ENCODE results near the gene TPX2. TPM values are rescaled to one million over a fixed set of nuclear protein-coding genes. Genes with fewer than 3 reads are reported as not detected.
A peak's percentile ranks its signal among the peaks of the same experiment; 100 is the strongest.

The TPX2 gene
- total and polyA plus RNA-seq, 2 donors (not counting 3 experiments of a cell fraction or from before 2014, with no cell fraction given): 24.8 to 114 TPM

DNA sequence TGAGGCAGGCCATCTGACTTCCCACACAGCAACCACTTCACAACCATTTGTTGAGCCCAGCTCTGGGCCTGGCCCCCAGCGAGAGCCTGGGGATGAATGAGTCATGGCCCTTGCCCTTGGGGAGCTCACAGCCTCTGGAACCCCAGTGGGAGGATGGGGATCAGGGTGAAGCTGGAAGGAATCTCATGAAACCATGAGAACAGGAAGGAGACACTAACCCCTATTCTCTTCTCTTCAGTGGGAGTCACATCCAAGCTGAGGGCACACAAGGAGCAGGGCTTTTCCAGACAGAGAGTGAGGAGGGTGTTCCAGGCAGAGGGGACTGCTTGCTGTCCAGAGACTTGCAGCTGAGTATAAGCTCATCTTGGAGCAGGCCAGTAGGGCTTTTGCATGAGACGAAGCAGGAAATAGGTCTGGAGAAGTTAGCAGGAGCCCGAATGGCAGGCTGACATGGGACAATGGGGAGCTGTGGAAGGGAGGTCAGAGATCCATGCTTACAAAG lies 98.9 kb downstream of the TPX2 start:
- Histone ChIP-seq H3K27ac (ENCODE audit: insufficient read depth, low read depth, low read length) (peak overlapping the region; percentile 57), H3K4me1 (ENCODE audit: control insufficient read depth, extremely low read depth, insufficient read depth, low read length) (peaks cover 53% of the 10 kb centered on the region), H3K9ac (replicated peaks; ENCODE audit: extremely low read depth, insufficient read depth, low read length) (no peak overlapping the region), H3K9me1 (replicated peaks; ENCODE audit: control insufficient read depth, extremely low read depth, insufficient read depth, low read length) (no peaks in the 10 kb centered on the region), H3K9me3 (replicated peaks; ENCODE audit: control insufficient read depth, insufficient read depth, low read length) (no peaks in the 10 kb centered on the region), H2AFZ (ENCODE audit: low read depth, low read length) (no peak overlapping the region), H4K20me1 (replicated peaks; ENCODE audit: control insufficient read depth, extremely low read depth, insufficient read depth, low read length) (no peaks in the 10 kb centered on the region), H3K27me3 (ENCODE audit: control insufficient read depth in 2 of 2, insufficient read depth in 2 of 2, low read length in 2 of 2) (no peaks in the 10 kb centered on the region), H3K79me2 (ENCODE audit: control insufficient read depth, insufficient read depth, low read length) (no peaks in the 10 kb centered on the region), H3K4me2 (ENCODE audit: insufficient read depth, low read length) (no peak overlapping the region), H3K4me3 (replicated peaks in 1 of 3; ENCODE audit: insufficient read depth in 1 of 3, low read depth in 1 of 3, low read length in 3 of 3) (no peak overlapping the region), H3K36me3 (ENCODE audit: control insufficient read depth in 2 of 2, extremely low read depth in 1 of 2, insufficient read depth in 2 of 2, low read length in 2 of 2) (no peaks in the 10 kb centered on the region)
- ChIA-PET CTCF (interaction anchor here (0.6 to 25.3 kb wide), 3 partner anchors 12 to 253 kb away, joined by 3 to 619 read pairs (median 82); partner anchors contain the start of gene FOXS1), POLR2A (no interaction called here)
- dilution Hi-C loops (cut with MboI; ENCODE audit: extremely low pct_ligation_motif_present, low sequenced_read_pairs): no loop called here
- FAIRE-seq: peak; percentile 73
- peak; percentile 58 for DNase-seq (ENCODE audit: low read depth, low spot score)
- TF ChIP-seq JUN (IDR thresholded peaks at IDR 0.05; ENCODE audit: borderline replicate concordance, insufficient read depth, insufficient read length, low read depth) (no peak), FOS (IDR thresholded peaks at IDR 0.05; ENCODE audit: borderline replicate concordance, insufficient read depth, low read length) (peak; percentile 42), POLR2AphosphoS5 (IDR thresholded peaks at IDR 0.05; ENCODE audit: insufficient read depth, low read depth, low read length) (no peak), MYC (IDR thresholded peaks at IDR 0.05; ENCODE audit: low read depth, low read length) (no peak)
- TF ChIP-seq, protein P1, sequence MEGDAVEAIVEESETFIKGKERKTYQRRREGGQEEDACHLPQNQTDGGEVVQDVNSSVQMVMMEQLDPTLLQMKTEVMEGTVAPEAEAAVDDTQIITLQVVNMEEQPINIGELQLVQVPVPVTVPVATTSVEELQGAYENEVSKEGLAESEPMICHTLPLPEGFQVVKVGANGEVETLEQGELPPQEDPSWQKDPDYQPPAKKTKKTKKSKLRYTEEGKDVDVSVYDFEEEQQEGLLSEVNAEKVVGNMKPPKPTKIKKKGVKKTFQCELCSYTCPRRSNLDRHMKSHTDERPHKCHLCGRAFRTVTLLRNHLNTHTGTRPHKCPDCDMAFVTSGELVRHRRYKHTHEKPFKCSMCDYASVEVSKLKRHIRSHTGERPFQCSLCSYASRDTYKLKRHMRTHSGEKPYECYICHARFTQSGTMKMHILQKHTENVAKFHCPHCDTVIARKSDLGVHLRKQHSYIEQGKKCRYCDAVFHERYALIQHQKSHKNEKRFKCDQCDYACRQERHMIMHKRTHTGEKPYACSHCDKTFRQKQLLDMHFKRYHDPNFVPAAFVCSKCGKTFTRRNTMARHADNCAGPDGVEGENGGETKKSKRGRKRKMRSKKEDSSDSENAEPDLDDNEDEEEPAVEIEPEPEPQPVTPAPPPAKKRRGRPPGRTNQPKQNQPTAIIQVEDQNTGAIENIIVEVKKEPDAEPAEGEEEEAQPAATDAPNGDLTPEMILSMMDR (IDR thresholded peaks at IDR 0.05; ENCODE audit: extremely low read depth in 1 of 2, insufficient read depth in 1 of 2, low read depth in 1 of 2, low read length in 2 of 2): no peak
- BruUV-seq (replicated peaks): no TSS peak
- intact Hi-C loops (cut with micrococcal nuclease): loop anchor here (1.0 kb wide), 1 partner anchor 15 kb away; no protein-coding TSS in a partner anchor

Data from endothelial cell of umbilical vein (primary cell).